NB4 (cell line): ENCODE measurements around the gene ZNF865.
A peak's percentile ranks its signal among the peaks of the same experiment; 100 is the strongest.

Experiments used
- TF ChIP-seq, protein P1 (sequence below): IDR thresholded peaks from 2 replicates; pipeline ENCODE4 v1.6.1; 2011; ENCODE audit warnings: low read depth, low read length
- TF ChIP-seq, protein P2 (sequence below): IDR thresholded peaks from one replicate; pipeline ENCODE4 v1.5.1; 2012; ENCODE audit warnings: low read depth, low read length

DNA sequence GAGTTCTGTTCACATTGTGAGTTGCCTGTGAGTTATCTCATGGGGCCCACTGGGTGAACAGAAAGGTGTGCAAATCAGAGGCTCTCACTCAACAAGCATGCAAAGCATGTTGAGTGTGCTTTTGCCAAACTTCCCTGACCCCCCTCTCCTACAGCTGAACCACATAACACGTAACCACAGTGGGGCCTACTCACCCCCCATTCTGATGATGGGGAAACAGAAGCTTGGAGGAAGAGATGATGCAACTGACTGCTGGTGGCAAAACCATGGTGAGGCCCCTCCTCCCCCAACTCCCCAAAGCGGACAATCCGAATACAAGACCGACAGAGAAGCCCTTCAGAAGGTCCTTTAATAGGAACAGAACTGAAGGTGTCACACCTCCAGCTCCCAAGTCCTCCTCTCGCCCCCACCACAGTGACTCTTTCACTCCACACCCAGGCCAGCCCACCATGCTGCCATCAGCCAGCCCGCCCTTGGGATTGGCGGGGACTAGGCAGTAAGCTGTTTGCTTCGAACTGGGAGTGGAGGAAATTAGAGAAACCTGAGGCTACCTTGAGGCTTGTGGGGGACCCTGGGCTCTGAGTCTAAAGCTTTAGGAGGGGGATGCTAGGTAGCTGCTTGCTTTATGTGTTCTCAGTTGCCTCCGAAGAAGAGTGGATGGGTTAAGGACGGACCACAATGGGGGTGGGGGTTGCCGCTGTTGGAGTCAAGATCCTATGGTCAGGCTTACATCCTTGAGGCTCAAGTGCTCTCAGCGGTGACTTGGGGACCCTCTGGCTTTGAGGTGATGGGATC is 15.2 kb downstream of the ZNF865 start:
- TF ChIP-seq, protein P1, sequence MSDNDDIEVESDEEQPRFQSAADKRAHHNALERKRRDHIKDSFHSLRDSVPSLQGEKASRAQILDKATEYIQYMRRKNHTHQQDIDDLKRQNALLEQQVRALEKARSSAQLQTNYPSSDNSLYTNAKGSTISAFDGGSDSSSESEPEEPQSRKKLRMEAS = peak; percentile 53; the same call in 1 of the 2 replicates
- TF ChIP-seq, protein P2, sequence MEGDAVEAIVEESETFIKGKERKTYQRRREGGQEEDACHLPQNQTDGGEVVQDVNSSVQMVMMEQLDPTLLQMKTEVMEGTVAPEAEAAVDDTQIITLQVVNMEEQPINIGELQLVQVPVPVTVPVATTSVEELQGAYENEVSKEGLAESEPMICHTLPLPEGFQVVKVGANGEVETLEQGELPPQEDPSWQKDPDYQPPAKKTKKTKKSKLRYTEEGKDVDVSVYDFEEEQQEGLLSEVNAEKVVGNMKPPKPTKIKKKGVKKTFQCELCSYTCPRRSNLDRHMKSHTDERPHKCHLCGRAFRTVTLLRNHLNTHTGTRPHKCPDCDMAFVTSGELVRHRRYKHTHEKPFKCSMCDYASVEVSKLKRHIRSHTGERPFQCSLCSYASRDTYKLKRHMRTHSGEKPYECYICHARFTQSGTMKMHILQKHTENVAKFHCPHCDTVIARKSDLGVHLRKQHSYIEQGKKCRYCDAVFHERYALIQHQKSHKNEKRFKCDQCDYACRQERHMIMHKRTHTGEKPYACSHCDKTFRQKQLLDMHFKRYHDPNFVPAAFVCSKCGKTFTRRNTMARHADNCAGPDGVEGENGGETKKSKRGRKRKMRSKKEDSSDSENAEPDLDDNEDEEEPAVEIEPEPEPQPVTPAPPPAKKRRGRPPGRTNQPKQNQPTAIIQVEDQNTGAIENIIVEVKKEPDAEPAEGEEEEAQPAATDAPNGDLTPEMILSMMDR = no peak
